ENCODE data around the gene NCOA7.

DNA sequence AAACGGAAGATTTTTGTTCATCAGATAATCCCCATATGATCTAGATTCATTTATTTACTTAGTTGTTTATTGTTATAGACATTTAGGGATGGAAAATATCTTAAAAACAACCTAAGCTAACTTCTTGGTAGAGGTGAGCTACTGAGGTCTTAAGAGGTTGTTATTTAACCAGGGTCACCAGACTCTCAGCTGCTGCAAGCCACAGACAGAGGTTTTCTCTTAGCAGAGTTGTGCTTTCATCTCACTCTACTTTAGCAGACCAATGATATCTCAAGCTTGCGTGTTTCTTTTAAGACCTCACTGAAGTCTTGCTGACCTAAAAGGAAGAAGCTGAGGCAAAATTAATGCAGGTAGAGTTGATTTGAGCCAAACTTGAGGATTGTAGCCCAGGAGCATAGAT, 43.6 kb downstream of the NCOA7 start:
- TF ChIP-seq, protein P1, sequence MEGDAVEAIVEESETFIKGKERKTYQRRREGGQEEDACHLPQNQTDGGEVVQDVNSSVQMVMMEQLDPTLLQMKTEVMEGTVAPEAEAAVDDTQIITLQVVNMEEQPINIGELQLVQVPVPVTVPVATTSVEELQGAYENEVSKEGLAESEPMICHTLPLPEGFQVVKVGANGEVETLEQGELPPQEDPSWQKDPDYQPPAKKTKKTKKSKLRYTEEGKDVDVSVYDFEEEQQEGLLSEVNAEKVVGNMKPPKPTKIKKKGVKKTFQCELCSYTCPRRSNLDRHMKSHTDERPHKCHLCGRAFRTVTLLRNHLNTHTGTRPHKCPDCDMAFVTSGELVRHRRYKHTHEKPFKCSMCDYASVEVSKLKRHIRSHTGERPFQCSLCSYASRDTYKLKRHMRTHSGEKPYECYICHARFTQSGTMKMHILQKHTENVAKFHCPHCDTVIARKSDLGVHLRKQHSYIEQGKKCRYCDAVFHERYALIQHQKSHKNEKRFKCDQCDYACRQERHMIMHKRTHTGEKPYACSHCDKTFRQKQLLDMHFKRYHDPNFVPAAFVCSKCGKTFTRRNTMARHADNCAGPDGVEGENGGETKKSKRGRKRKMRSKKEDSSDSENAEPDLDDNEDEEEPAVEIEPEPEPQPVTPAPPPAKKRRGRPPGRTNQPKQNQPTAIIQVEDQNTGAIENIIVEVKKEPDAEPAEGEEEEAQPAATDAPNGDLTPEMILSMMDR (IDR thresholded peaks at IDR 0.05; ENCODE audit: borderline replicate concordance, extremely low read depth, low read length, poor library complexity, severe bottlenecking) = no peak
- TF ChIP-seq EZH2 (IDR thresholded peaks at IDR 0.05; ENCODE audit: borderline replicate concordance, low read depth, low read length, severe bottlenecking) = no peak

All from DND-41 (cell line).